ENCODE results near the gene VWDE.
"Not testable (repeated sequence)": the region's sequence is repeated elsewhere in the genome, so short reads cannot be mapped to it uniquely, and the experiment has no call there.

VWDE gene

GRCh38 chr7:12403287-12404181, at the start of gene VWDE:
Gene VWDE (minus strand): TSS chr7:12403865. CDS start chr7:12403716, 149 bp downstream.
- peak within 1 kb of the TSS; percentile 32 for H3K4me3 ChIP-seq (ENCODE audit: low read length)
- no peak for TF ChIP-seq CTCF (conservative IDR thresholded peaks at IDR 0.05; ENCODE audit: low read length)
- DNase-seq (ENCODE audit: low read depth): peak; percentile 1

- H3K4me3 ChIP-seq (ENCODE audit: low read length); DNase-seq (ENCODE audit: low read depth): not testable (repeated sequence)
Measured at GRCh38 chr7:12453136-12453535, 49.5 kb upstream of the VWDE start.

GRCh38 chr7:12450615-12451014, 47.0 kb upstream of the VWDE start:
- no peak overlapping the region for H3K4me3 ChIP-seq (ENCODE audit: low read length)
- DNase-seq (ENCODE audit: low read depth): no peak
- TF ChIP-seq CTCF (conservative IDR thresholded peaks at IDR 0.05; ENCODE audit: low read length): no peak

GRCh38 chr7:12444785-12445184, 41.1 kb upstream of the VWDE start:
- TF ChIP-seq CTCF (conservative IDR thresholded peaks at IDR 0.05; ENCODE audit: low read length): no peak
- H3K4me3 ChIP-seq (ENCODE audit: low read length): no peak overlapping the region
- DNase-seq (ENCODE audit: low read depth): no peak

GRCh38 chr7:12440229-12440628, 36.6 kb upstream of the VWDE start:
- DNase-seq (ENCODE audit: low read depth): no peak
- no peak for TF ChIP-seq CTCF (conservative IDR thresholded peaks at IDR 0.05; ENCODE audit: low read length)
- H3K4me3 ChIP-seq (ENCODE audit: low read length): no peak overlapping the region

- peak; percentile 9 for DNase-seq (ENCODE audit: low read depth)
- H3K4me3 ChIP-seq (ENCODE audit: low read length): no peak overlapping the region
- no peak for TF ChIP-seq CTCF (conservative IDR thresholded peaks at IDR 0.05; ENCODE audit: low read length)
Measured at GRCh38 chr7:12436896-12437535, 33.4 kb upstream of the VWDE start.

GRCh38 chr7:12436126-12436525, 32.5 kb upstream of the VWDE start:
- no peak for DNase-seq (ENCODE audit: low read depth)
- TF ChIP-seq CTCF (conservative IDR thresholded peaks at IDR 0.05; ENCODE audit: low read length): no peak
- no peak overlapping the region for H3K4me3 ChIP-seq (ENCODE audit: low read length)

All from AG10803 (cell line).